NCI-H128 (cell line): Measurements from ENCODE around the gene ERBB4.

Experiments used
- DNase-seq: peaks from one replicate; lab custom pipeline; 2025; ENCODE audit not compliant: unreplicated experiment; lab: John Stamatoyannopoulos, UW

Gene ERBB4

GRCh38 chr2:211498551-211499205 lies 1039.9 kb downstream of the ERBB4 start:
- DNase-seq: no peak

GRCh38 chr2:211495339-211495738 lies 1043.3 kb downstream of the ERBB4 start:
- DNase-seq: no peak

- no peak for DNase-seq
Measured at GRCh38 chr2:211494536-211494935, 1044.1 kb downstream of the ERBB4 start.

GRCh38 chr2:211494085-211494484 lies 1044.5 kb downstream of the ERBB4 start:
- no peak for DNase-seq

GRCh38 chr2:211487733-211488132 lies 1050.9 kb downstream of the ERBB4 start:
- no peak for DNase-seq

- no peak for DNase-seq
Measured at GRCh38 chr2:211479536-211480150, 1059.0 kb downstream of the ERBB4 start.

GRCh38 chr2:211477537-211478275 lies 1060.9 kb downstream of the ERBB4 start:
- DNase-seq: no peak

GRCh38 chr2:211473116-211473515 lies 1065.5 kb downstream of the ERBB4 start:
- DNase-seq: no peak

- no peak for DNase-seq
Measured at GRCh38 chr2:211469664-211470059, 1068.9 kb downstream of the ERBB4 start.

GRCh38 chr2:211468877-211469663 lies 1069.5 kb downstream of the ERBB4 start:
- no peak for DNase-seq

- DNase-seq: no peak
Measured at GRCh38 chr2:211468217-211468616, 1070.4 kb downstream of the ERBB4 start.

GRCh38 chr2:211463397-211463796 lies 1075.2 kb downstream of the ERBB4 start:
- DNase-seq: no peak

GRCh38 chr2:211458974-211459373 lies 1079.6 kb downstream of the ERBB4 start:
- DNase-seq: no peak

- DNase-seq: no peak
Measured at GRCh38 chr2:211457325-211457724, 1081.3 kb downstream of the ERBB4 start.

- no peak for DNase-seq
Measured at GRCh38 chr2:211455216-211455841, 1083.3 kb downstream of the ERBB4 start.

GRCh38 chr2:211454679-211455078 lies 1083.9 kb downstream of the ERBB4 start:
- no peak for DNase-seq

- DNase-seq: no peak
Measured at GRCh38 chr2:211453311-211453887, 1085.2 kb downstream of the ERBB4 start.

GRCh38 chr2:211451642-211452041 lies 1087.0 kb downstream of the ERBB4 start:
- DNase-seq: no peak

- no peak for DNase-seq
Measured at GRCh38 chr2:211449819-211450218, 1088.8 kb downstream of the ERBB4 start.

- no peak for DNase-seq
Measured at GRCh38 chr2:211447548-211447947, 1091.1 kb downstream of the ERBB4 start.

- no peak for DNase-seq
Measured at GRCh38 chr2:211440107-211440506, 1098.5 kb downstream of the ERBB4 start.
